PC-3 (cell line): ENCODE measurements around the gene DGKE. TPM values are rescaled to one million over a fixed set of nuclear protein-coding genes. Genes with fewer than 3 reads are reported as not detected.

Experiments
- ATAC-seq: fragments of 200-7000 bp; cut with Tn5 transposase; 2 replicates; pipeline ENCODE4 v1.9.1; 2020; ENCODE audit warnings: mild to moderate bottlenecking, moderate library complexity
- BruUV-seq: library from RNA; stranded (reverse); fragments of 400-500 nt; replicated peaks from 2 replicates; lab custom pipeline; 2021; lab: Mats Ljungman, UMichigan
- CTCF ChIA-PET: fragments of 300-600 bp; sonication (Branson Sonifier 250); formaldehyde crosslinking; loops from one replicate; lab custom pipeline; 2022; ENCODE audit warnings: antibody characterized with exemption; lab: Charles Lee
- POLR2A ChIA-PET: fragments of 300-600 bp; sonication (Branson Sonifier 250); formaldehyde crosslinking; loops from one replicate; lab custom pipeline; 2022; ENCODE audit warnings: antibody characterized with exemption; ENCODE audit not compliant: unreplicated experiment; lab: Charles Lee
- DNase-seq: peaks from one replicate; pipeline ENCODE4 v3.0.0-alpha.2; 2015
- H2AFZ ChIP-seq: fragments of 300-600 bp; sonication (generic); 2 replicates; pipeline ENCODE4 v1.6.0; 2016; ENCODE audit warnings: antibody characterized with exemption, low read length
- H3F3A ChIP-seq: fragments of 300-600 bp; sonication (generic); one replicate; pipeline ENCODE4 v1.6.0; 2017; ENCODE audit warnings: antibody characterized with exemption, low read length, control low read depth, mild to moderate bottlenecking; ENCODE audit not compliant: unreplicated experiment
- H3K27ac ChIP-seq: fragments of 300-600 bp; sonication (generic); 2 replicates; pipeline ENCODE4 v1.5.1; 2016; ENCODE audit warnings: mild to moderate bottlenecking, low read length
- H3K27me3 ChIP-seq: fragments of 300-600 bp; sonication (generic); 2 replicates; pipeline ENCODE4 v1.6.1; 2016; ENCODE audit warnings: low read length, mixed read lengths
- H3K36me3 ChIP-seq: fragments of 300-600 bp; sonication (generic); 2 replicates; pipeline ENCODE4 v1.6.1; 2016; ENCODE audit warnings: low read depth, mixed run types, low read length, mixed read lengths
- H3K4me1 ChIP-seq: fragments of 300-600 bp; sonication (generic); 2 replicates; pipeline ENCODE4 v1.5.1; 2016; ENCODE audit warnings: low read length; ENCODE audit not compliant: insufficient read depth
- H3K4me2 ChIP-seq: fragments of 300-600 bp; sonication (generic); 2 replicates; pipeline ENCODE4 v1.6.0; 2016; ENCODE audit warnings: low read length
- H3K4me3 ChIP-seq: fragments of 300-600 bp; sonication (generic); 2 replicates; pipeline ENCODE4 v1.5.1; 2016; ENCODE audit warnings: mild to moderate bottlenecking, low read length, mixed read lengths
- H3K79me2 ChIP-seq: fragments of 300-600 bp; sonication (generic); 2 replicates; pipeline ENCODE4 v1.6.1; 2017; ENCODE audit warnings: low read length, mixed read lengths
- H3K9ac ChIP-seq: fragments of 300-600 bp; sonication (generic); 2 replicates; pipeline ENCODE4 v1.6.0; 2016; ENCODE audit warnings: mild to moderate bottlenecking, low read length
- H3K9me2 ChIP-seq: fragments of 300-600 bp; sonication (generic); replicated peaks from 2 replicates; pipeline ENCODE4 v1.6.1; 2016; ENCODE audit warnings: mixed run types, low read length, mixed read lengths
- H3K9me3 ChIP-seq: fragments of 300-600 bp; sonication (generic); 2 replicates; pipeline ENCODE4 v1.6.1; 2016; ENCODE audit warnings: low read length, mixed read lengths
- H4K20me1 ChIP-seq: fragments of 300-600 bp; sonication (generic); 2 replicates; pipeline ENCODE4 v1.6.1; 2016; ENCODE audit warnings: low read length, mixed read lengths
- EZH2 ChIP-seq: fragments of 300-600 bp; sonication (generic); IDR thresholded peaks from one replicate; pipeline ENCODE4 v1.6.1; 2017; ENCODE audit warnings: antibody characterized with exemption, mild to moderate bottlenecking, low read length; ENCODE audit not compliant: unreplicated experiment
- EZH2phosphoT487 ChIP-seq: fragments of 300-600 bp; sonication (generic); IDR thresholded peaks from 2 replicates; pipeline ENCODE4 v1.6.1; 2018; ENCODE audit warnings: mild to moderate bottlenecking, antibody characterized with exemption, low read length, borderline replicate concordance
- intact Hi-C: fragments of 100-400 bp; cut with micrococcal nuclease; formaldehyde crosslinking; loops from 2 replicates; pipeline ENCODE4 v1.9.0; 2023
- total RNA-seq: library from RNA; depleted of rRNA; stranded (reverse); fragments of >200 nt; gene quantifications from 2 replicates; pipeline ENCODE4 v1.2.3, GENCODE V29; 2014
- TF ChIP-seq, protein P1 (sequence below): fragments of 300-600 bp; sonication (generic); conservative IDR thresholded peaks from 2 replicates; pipeline ENCODE4 v1.5.1; 2017; ENCODE audit warnings: antibody characterized with exemption, low read depth, mild to moderate bottlenecking, low read length

The DGKE gene
- total RNA-seq, 1 experiment from 2014 or later = 8.4 TPM

DNA sequence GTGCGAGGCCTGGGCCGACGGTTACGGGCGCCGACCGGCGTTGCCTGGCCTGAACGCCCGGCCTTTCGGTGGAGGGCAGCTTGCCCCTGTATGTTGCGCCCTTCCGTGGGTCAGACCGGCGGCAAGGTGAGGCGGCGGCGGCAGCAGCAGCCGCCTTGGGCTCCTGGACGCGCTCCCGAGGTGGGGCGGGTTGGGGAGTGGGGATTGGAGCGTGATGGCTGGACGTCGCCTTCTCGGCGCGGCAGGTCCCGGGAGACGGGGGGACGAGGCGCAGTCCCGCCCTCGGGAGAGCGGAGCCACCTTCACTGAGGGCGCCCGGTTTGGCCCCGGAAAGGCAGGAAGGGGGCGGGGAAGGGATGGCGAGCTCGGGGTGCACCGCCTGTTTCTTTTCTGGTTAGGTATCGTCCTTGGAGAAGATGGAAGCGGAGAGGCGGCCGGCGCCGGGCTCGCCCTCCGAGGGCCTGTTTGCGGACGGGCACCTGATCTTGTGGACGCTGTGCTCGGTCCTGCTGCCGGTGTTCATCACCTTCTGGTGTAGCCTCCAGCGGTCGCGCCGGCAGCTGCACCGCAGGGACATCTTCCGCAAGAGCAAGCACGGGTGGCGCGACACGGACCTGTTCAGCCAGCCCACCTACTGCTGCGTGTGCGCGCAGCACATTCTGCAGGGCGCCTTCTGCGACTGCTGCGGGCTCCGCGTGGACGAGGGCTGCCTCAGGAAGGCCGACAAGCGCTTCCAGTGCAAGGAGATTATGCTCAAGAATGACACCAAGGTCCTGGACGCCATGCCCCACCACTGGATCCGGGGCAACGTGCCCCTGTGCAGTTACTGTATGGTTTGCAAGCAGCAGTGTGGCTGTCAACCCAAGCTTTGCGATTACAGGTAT, 671 bp downstream of the DGKE start:
- H3K27ac ChIP-seq = peak overlapping the region; percentile 16
- peak overlapping the region; percentile 87 for H3K4me2 ChIP-seq
- no peaks in the 10 kb centered on the region for H3F3A ChIP-seq
- H3K9me3 ChIP-seq = no peaks in the 10 kb centered on the region
- H3K4me3 ChIP-seq = peak overlapping the region; percentile 74
- ChIA-PET CTCF (interaction anchor here (0.6 to 1.8 kb wide), 5 partner anchors 15 to 1797 kb away, joined by 3 to 18 read pairs (median 4); no protein-coding TSS in a partner anchor), POLR2A (interaction anchor here (0.6 to 1.1 kb wide), 6 partner anchors 36 to 1084 kb away, joined by 3 to 10 read pairs (median 3); no protein-coding TSS in a partner anchor)
- H3K79me2 ChIP-seq = peaks cover 81% of the 10 kb centered on the region
- peak overlapping the region; percentile 66 for H2AFZ ChIP-seq
- no peak for TF ChIP-seq EZH2
- TF ChIP-seq, protein P1, sequence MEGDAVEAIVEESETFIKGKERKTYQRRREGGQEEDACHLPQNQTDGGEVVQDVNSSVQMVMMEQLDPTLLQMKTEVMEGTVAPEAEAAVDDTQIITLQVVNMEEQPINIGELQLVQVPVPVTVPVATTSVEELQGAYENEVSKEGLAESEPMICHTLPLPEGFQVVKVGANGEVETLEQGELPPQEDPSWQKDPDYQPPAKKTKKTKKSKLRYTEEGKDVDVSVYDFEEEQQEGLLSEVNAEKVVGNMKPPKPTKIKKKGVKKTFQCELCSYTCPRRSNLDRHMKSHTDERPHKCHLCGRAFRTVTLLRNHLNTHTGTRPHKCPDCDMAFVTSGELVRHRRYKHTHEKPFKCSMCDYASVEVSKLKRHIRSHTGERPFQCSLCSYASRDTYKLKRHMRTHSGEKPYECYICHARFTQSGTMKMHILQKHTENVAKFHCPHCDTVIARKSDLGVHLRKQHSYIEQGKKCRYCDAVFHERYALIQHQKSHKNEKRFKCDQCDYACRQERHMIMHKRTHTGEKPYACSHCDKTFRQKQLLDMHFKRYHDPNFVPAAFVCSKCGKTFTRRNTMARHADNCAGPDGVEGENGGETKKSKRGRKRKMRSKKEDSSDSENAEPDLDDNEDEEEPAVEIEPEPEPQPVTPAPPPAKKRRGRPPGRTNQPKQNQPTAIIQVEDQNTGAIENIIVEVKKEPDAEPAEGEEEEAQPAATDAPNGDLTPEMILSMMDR = peak; percentile 27; the same call in 1 of the 2 replicates
- peaks cover 19% of the 10 kb centered on the region for H4K20me1 ChIP-seq
- H3K27me3 ChIP-seq = no peaks in the 10 kb centered on the region
- H3K9ac ChIP-seq = peak overlapping the region; percentile 71
- peaks cover 43% of the 10 kb centered on the region for H3K4me1 ChIP-seq
- intact Hi-C loops = loop anchor here (1.0 to 2.0 kb wide), 2 partner anchors 106 to 242 kb away; partner anchors contain the start of gene NOG
- peak; percentile 31 for ATAC-seq
- H3K36me3 ChIP-seq = peaks cover 8% of the 10 kb centered on the region; the same call in 1 of the 2 replicates
- no peaks in the 10 kb centered on the region for H3K9me2 ChIP-seq
- DNase-seq = peak; percentile 70
- BruUV-seq = no TSS peak

DNA sequence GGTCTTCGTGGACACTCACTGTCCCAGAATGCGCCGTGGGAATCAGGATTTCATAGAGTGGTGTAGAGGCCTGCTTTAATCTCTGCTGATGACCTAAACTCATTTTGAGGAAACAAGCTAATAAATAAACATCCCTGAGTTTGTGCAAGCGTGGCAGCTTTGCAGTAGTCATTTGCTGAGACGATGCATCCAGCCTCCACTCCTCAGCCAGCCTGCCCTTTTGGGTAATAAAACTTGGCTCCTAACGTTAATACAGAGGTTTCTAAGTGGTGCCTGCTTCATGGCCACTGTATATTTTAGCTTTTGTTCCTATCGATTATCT, 1.3 kb downstream of the DGKE start:
- Histone ChIP-seq H3K9me3 (no peaks in the 10 kb centered on the region), H3K4me1 (peaks cover 43% of the 10 kb centered on the region), H3K9ac (peak overlapping the region; percentile 71), H3K79me2 (peaks cover 81% of the 10 kb centered on the region), H4K20me1 (peaks cover 19% of the 10 kb centered on the region), H3F3A (no peaks in the 10 kb centered on the region), H3K36me3 (peaks cover 8% of the 10 kb centered on the region; the same call in 1 of the 2 replicates), H3K9me2 (no peaks in the 10 kb centered on the region), H3K27ac (no peak overlapping the region), H3K27me3 (no peaks in the 10 kb centered on the region), H2AFZ (peak overlapping the region; percentile 66), H3K4me3 (peak overlapping the region; percentile 74), H3K4me2 (peak overlapping the region; percentile 87)
- no peak for TF ChIP-seq EZH2phosphoT487
- TF ChIP-seq, protein P1 = no peak
- TF ChIP-seq EZH2 = no peak
- CTCF ChIA-PET = interaction anchor here (1.6 kb wide), 1 partner anchor 16 kb away, joined by 4 read pairs; no protein-coding TSS in a partner anchor
- ATAC-seq = no peak
- no peak for DNase-seq
- no TSS peak for BruUV-seq
- intact Hi-C loops = loop anchor here (2.0 kb wide), 1 partner anchor 242 kb away; the partner anchor contains the start of gene NOG
- POLR2A ChIA-PET = interaction anchor here (0.9 kb wide), 1 partner anchor 50 kb away, joined by 3 read pairs; no protein-coding TSS in a partner anchor
